CD4-positive, alpha-beta T cell treated with Interleukin-15 for 1 hour (primary cell): Measurements from ENCODE around the gene CR1.
"Not testable (repeated sequence)": the region's sequence is repeated elsewhere in the genome, so short reads cannot be mapped to it uniquely, and the experiment has no call there.

ENCODE experiments used
- DNase-seq: peaks from one replicate; pipeline ENCODE4 v3.0.0-alpha.2; 2020

The CR1 gene

DNA sequence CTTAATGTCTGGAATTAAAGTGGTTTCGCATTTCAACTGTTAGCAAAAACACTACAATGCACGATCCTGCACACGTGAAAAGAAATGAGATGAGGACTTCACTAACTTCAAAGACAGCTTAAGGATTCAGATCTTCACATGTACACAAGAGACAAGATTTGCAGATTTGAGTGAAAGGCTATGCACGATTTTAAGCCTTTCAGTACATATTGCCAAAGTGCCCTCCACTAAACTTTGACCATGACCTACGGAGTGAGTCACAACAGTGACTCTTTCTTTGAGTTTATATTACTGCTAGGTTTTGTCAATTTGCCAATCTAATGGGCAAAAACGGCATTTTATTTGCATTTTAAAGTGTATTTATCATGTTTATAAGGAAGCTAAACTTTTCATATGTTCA is 107.8 kb downstream of the CR1 start:
- no peak for DNase-seq

GRCh38 chr1:207605444-207606361 is 109.7 kb downstream of the CR1 start:
- DNase-seq, result no peak

GRCh38 chr1:207606362-207606755 is 110.4 kb downstream of the CR1 start:
- DNase-seq, result no peak

GRCh38 chr1:207612762-207613161 is 116.8 kb downstream of the CR1 start:
- DNase-seq, result no peak

DNA sequence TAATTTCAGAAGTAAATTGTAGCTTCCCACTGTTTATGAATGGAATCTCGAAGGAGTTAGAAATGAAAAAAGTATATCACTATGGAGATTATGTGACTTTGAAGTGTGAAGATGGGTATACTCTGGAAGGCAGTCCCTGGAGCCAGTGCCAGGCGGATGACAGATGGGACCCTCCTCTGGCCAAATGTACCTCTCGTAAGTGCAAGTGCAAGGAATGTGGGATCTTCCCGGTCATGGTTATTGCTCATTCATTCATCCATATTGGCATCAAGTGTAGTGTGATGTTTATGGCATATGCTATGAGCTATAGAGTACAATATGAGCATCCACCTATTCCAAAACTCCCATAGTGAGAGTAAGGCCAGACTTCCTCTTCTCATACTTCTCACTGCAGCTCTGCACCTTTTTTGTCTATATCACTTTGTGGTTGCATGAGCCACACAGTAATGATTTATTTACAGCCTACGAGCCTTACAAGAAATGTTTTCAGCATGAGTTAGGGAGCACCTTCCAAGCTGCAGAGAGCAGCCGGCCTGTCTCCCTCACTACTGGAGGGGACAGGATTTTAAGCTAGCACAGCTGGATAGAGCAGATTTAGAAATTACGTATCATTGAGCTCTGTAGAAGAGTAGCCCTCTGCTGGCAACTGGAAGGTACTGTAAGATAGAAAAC is 124.0 kb downstream of the CR1 start:
- no peak for DNase-seq

DNA sequence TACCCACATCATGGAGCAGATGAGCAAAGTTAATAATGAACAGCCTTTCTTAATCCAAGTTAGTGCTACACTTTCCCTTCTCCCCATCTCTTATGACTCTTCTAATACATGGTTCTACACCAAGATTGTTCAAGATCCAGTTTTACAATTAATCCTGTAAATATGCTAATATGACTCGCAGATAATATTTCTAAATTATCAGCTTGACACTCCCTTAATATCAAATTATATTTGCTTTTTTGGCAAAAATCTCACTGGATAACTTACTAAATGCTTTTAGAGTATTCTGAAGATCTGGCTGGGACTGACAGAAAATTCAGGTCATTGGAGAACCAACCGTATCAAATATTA is 124.6 kb downstream of the CR1 start:
- DNase-seq, result no peak

- not testable (repeated sequence) for DNase-seq
These were observed 129.6 kb downstream of the CR1 start for GRCh38 chr1:207625504-207626071.

DNA sequence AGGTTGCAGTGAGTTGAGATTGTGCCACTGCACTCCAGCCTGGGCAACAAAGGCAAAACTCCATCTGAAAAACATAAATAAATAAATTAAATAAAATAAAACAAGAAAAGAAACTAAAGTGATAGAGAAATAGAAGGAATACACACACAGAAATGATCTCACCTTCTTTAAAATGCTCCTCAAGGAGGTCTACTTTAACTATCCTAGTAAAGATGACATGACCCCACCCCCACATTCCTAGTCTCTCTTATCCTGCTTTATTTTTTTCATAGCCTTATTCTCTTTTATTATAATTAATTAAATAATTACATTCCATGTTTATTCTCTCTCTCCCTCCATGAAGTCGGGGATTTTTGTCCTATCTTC is 131.0 kb downstream of the CR1 start:
- no peak for DNase-seq

DNA sequence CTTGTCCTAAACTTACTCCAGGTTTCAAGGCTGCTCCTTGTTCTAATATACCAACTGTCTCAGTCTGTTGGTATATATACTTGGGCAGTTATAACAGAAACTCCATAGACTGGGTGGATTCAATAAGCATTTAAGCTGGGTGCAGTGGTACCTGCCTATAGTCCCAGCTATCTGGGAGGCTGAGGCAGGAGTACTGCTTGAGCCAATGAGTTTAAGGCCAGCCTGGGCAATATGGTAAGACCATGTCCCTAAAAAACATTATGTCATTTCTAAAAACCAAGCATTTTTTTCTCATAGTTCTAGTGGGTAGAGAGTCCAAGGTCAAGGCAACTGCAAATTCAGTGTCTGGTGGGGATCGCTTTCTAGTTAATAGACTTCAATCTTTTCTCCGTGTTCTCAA is 131.5 kb downstream of the CR1 start:
- DNase-seq, result no peak

DNA sequence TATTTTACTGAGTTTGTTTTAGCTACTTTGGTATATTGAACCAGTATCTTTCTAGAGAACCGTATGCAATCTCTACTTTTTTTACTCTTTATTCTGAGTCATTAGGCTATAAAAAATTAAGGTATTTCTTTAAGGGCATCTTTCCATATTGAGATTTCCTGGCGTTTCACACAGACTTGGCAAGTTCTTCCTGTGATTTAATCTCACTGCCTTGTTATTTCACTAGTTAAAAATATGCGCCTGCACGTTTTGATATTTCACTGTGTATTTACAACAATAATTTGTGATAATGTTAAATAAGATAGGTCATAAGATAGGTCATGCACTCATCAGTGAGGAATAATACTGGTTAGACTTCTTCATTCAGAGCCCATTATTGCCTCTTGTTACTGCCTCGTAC is 132.8 kb downstream of the CR1 start:
- no peak for DNase-seq

DNA sequence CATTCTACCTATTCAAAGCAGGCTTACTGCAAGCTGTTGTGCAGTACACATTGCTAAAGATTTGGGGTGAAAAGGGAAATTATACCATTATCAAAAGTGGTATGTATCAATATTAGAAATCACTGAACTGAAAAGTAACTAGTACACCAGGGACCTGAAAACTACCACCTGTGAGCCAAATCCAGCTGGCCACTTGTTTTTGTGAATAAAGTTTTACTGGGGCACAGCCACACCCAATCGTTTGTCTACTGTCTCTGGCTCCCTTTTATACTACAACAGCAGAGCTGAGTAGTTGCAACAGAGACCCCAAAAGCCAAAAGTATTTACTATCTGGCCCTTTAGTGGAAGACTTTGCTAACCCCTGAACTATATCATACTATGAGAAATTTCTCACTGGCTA is 135.2 kb downstream of the CR1 start:
- no peak for DNase-seq

DNA sequence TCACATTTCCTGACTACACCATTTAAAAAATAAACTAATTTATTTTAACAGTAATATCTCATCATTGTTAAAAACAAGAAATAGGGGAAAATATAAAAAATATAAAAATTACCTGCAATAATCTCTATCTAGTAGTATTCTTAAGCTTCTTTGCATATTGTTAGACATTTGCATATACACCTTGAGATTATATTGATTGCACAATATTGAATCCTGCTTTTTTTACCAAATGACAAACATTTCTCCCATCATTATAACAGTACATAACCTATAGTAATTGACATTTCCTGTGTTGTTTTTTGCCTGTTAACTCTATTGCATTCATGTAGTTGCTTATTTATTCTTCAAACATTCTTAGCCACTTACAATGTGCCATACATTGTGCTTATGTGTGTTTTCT is 137.3 kb downstream of the CR1 start:
- DNase-seq, result no peak

DNA sequence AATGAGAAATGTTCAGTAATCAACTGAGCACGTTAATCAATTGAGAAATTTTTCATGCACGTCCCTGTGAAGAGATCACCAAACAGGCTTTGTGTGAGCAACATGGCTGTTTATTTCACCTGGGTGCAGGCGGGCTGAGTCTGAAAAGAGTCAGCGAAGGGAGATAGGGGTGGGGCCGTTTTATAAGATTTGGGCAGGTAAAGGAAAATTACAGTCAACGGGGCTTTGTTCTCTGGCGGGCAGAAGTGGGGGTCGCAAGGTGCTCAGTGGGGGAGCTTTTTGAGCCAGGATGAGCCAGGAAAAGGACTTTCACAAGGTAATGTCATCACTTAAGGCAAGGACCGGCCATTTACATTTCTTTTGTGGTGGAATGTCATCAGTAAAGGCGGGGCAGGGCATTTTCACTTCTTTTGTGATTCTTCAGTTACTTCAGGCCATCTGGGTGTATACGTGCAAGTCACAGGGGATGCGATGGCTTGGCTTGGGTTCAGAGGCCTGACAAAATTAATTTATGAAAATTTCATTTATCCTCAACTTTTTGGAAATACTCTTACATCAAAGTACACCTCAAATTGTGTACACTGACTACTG is 137.8 kb downstream of the CR1 start:
- not testable (repeated sequence) for DNase-seq

DNA sequence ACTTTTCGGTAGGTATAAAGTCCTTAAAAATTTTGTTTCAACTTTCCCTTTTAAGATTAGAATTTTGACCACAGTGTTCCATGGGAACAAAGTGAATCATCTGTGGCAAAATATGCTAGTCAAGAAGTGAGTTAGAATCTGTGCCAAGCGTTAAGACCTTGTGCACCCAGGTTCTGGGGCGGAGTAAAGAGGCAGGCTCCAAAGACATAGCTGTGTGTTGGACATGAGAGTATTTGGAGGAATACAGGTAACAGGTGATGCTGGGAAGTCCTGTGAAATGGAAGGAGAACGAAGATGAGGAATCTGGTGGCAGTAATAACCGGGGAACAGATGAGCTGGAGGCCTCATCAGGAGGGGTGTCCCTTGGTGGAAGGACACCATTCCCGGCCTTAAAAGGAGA is 138.3 kb downstream of the CR1 start:
- not testable (repeated sequence) for DNase-seq

DNA sequence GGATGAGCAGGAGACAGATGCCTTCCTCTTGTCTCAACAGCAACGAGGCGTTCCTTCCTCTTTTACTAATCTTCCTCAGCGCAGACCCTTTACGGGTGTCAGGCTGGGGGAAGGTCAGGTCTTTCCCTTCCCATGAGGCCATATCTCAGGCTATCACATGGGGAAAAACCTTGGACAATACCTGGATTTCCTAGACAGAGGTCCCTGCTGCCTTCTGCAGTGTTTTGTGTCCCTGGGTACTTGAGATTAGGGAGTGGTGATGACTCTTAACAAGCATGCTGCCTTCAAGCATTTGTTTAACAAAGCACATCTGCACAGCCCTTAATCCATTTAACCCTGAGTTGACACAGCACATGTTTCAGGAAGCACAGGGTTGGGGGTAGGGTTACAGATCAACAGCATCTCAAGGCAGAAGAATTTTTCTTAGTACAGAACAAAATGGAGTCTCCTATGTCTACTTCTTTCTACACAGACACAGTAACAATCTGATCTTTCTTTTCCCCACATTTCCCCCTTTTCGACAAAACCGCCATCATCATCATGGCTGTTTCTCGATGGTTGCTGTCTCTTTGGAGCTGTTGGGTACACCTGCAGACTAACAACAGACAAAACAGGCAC is 139.7 kb downstream of the CR1 start:
- DNase-seq, result not testable (repeated sequence)

DNA sequence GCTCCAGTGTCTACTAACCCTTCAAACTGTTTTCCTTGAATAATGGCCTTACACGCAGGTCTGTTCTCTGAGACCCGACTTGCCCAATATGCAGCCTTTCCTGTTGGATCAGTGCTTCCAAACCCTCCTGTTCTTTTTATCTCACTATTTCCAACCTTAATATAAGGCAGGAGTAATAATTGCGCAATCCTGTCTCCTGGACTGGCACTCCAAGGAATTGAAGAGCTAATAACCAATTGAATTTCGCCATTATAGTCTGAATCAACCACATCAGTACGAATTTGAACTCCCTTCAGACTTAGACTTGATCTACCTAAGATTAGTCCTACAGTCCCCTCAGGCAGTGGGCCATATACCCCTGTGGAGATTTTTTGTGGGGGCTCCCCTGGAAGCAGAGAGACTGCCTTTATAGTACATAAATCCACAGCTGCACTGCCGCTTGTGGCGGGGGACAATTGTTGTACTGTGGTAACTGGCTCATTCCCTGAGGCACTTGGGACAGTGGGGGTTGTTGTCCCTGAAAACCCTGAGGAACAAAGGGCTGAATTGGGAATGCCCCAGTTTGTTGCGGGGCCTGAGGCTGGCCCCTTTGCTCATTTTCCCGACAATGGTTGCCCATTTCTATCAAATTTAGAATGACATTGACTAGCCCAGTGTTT is 142.7 kb downstream of the CR1 start:
- DNase-seq, result not testable (repeated sequence)

GRCh38 chr1:207639362-207639761 is 143.4 kb downstream of the CR1 start:
- DNase-seq, result not testable (repeated sequence)

GRCh38 chr1:207644166-207644851 is 148.4 kb downstream of the CR1 start:
- DNase-seq, result no peak

GRCh38 chr1:207644852-207645634 is 149.1 kb downstream of the CR1 start, which contains the start of gene CR1L:
Gene CR1L (plus strand): TSS chr1:207645133. CDS start chr1:207645234, 101 bp downstream.
- DNase-seq, result peak; percentile 71

DNA sequence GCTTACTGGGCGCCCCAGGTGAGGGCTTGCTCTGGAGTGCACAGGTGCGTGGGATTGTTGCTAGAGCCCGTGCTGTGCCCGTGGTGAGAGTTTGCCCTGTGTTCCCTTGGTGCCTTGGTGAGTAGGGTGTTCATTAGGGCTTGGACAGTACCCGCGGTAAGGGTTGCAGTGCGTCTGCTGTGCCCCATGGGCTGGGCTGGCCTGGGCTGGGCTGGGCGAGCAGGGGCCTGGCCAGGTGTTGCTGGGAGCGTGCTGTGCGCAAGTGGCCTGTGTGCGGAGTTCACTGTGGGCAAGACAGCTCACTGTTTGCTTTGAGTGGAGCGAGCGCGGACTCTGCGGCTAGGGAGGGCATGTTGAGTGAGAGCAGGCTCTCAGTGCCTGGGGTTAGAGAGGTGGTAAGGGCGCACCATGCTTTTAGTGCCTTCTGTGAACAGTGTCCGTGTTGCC is 149.7 kb downstream of the CR1 start:
- no peak for DNase-seq

- no peak for DNase-seq
These were observed 150.2 kb downstream of the CR1 start for GRCh38 chr1:207646171-207646570.
